ENCODE measurements around the gene CCDC124.
A peak's percentile ranks its signal among the peaks of the same experiment; 100 is the strongest.
"Not testable (repeated sequence)": the region's sequence is repeated elsewhere in the genome, so short reads cannot be mapped to it uniquely, and the experiment has no call there.

CCDC124 gene

GRCh38 chr19:17919122-17919521 is 13.7 kb upstream of the CCDC124 start:
- intact Hi-C loops (cut with micrococcal nuclease); H3K9me3 Mint-ChIP-seq; H3K27ac Mint-ChIP-seq; H3K4me3 Mint-ChIP-seq; H3K36me3 Mint-ChIP-seq (ENCODE audit: low read depth); H3K4me1 Mint-ChIP-seq (ENCODE audit: low read depth): not testable (repeated sequence)
- H3K27me3 Mint-ChIP-seq, result peaks cover 14% of the 10 kb centered on the region

- intact Hi-C loops (cut with micrococcal nuclease), result no loop called here
- no peaks in the 10 kb centered on the region for H3K4me1 Mint-ChIP-seq (ENCODE audit: low read depth)
Observed at GRCh38 chr19:17920527-17920926, 12.3 kb upstream of the CCDC124 start.

GRCh38 chr19:17922138-17922537 is 10.7 kb upstream of the CCDC124 start:
- Mint-ChIP-seq H3K27ac (no peak overlapping the region), H3K4me1 (ENCODE audit: low read depth) (no peaks in the 10 kb centered on the region), H3K27me3 (peaks cover 8% of the 10 kb centered on the region), H3K9me3 (no peaks in the 10 kb centered on the region), H3K36me3 (ENCODE audit: low read depth) (no peaks in the 10 kb centered on the region), H3K4me3 (no peak overlapping the region)
- intact Hi-C loops (cut with micrococcal nuclease), result no loop called here

More at GRCh38 chr19:17920527-17920926, 12.3 kb upstream of the CCDC124 start:
- no peak overlapping the region for H3K27ac Mint-ChIP-seq
- H3K4me3 Mint-ChIP-seq, result no peak overlapping the region
- H3K36me3 Mint-ChIP-seq (ENCODE audit: low read depth), result no peaks in the 10 kb centered on the region
- H3K9me3 Mint-ChIP-seq, result no peaks in the 10 kb centered on the region
- H3K27me3 Mint-ChIP-seq, result peaks cover 14% of the 10 kb centered on the region

- H3K27me3 Mint-ChIP-seq, result peaks cover 4% of the 10 kb centered on the region
- intact Hi-C loops (cut with micrococcal nuclease), result no loop called here
- H3K27ac Mint-ChIP-seq, result no peak overlapping the region
- H3K9me3 Mint-ChIP-seq, result no peaks in the 10 kb centered on the region
- no peaks in the 10 kb centered on the region for H3K4me1 Mint-ChIP-seq (ENCODE audit: low read depth)
- no peak overlapping the region for H3K4me3 Mint-ChIP-seq
- no peaks in the 10 kb centered on the region for H3K36me3 Mint-ChIP-seq (ENCODE audit: low read depth)
Observed at GRCh38 chr19:17926044-17926443, 6.8 kb upstream of the CCDC124 start.

GRCh38 chr19:17929056-17929455 is 3.8 kb upstream of the CCDC124 start:
- Mint-ChIP-seq H3K4me1 (ENCODE audit: low read depth) (peaks cover 21% of the 10 kb centered on the region), H3K36me3 (ENCODE audit: low read depth) (no peaks in the 10 kb centered on the region), H3K4me3 (no peak overlapping the region), H3K27ac (no peak overlapping the region), H3K9me3 (no peaks in the 10 kb centered on the region), H3K27me3 (peaks cover 10% of the 10 kb centered on the region)
- intact Hi-C loops (cut with micrococcal nuclease), result no loop called here

- Mint-ChIP-seq H3K27ac (peak overlapping the region; percentile 89), H3K4me3 (peak overlapping the region; percentile 37), H3K27me3 (peaks cover 8% of the 10 kb centered on the region), H3K36me3 (ENCODE audit: low read depth) (peaks cover 11% of the 10 kb centered on the region), H3K4me1 (ENCODE audit: low read depth) (peaks cover 23% of the 10 kb centered on the region), H3K9me3 (no peaks in the 10 kb centered on the region)
- intact Hi-C loops (cut with micrococcal nuclease), result loop anchor here (1.0 kb wide), 1 partner anchor 72 kb away; the partner anchor contains the start of gene RPL18A
Observed at GRCh38 chr19:17931532-17932191, 1.2 kb upstream of the CCDC124 start.

- intact Hi-C loops (cut with micrococcal nuclease), result no loop called here
Observed at GRCh38 chr19:17933414-17934129, 757 bp downstream of the CCDC124 start.

GRCh38 chr19:17936379-17936778 is 3.6 kb downstream of the CCDC124 start:
- peaks cover 23% of the 10 kb centered on the region for H3K4me1 Mint-ChIP-seq (ENCODE audit: low read depth)
- intact Hi-C loops (cut with micrococcal nuclease), result loop anchor here (5.0 kb wide), 1 partner anchor 121 kb away; no protein-coding TSS in a partner anchor
- no peak overlapping the region for H3K27ac Mint-ChIP-seq
- peaks cover 52% of the 10 kb centered on the region for H3K36me3 Mint-ChIP-seq (ENCODE audit: low read depth)
- no peak overlapping the region for H3K4me3 Mint-ChIP-seq
- no peaks in the 10 kb centered on the region for H3K9me3 Mint-ChIP-seq
- peaks cover 5% of the 10 kb centered on the region for H3K27me3 Mint-ChIP-seq

More at GRCh38 chr19:17933414-17934129, 757 bp downstream of the CCDC124 start:
- Mint-ChIP-seq H3K4me3 (peak overlapping the region; percentile 89), H3K36me3 (ENCODE audit: low read depth) (peaks cover 25% of the 10 kb centered on the region), H3K4me1 (ENCODE audit: low read depth) (peaks cover 23% of the 10 kb centered on the region), H3K27me3 (peaks cover 7% of the 10 kb centered on the region), H3K27ac (peak overlapping the region; percentile 89), H3K9me3 (no peaks in the 10 kb centered on the region)

- H3K4me1 Mint-ChIP-seq (ENCODE audit: low read depth), result peaks cover 15% of the 10 kb centered on the region
- intact Hi-C loops (cut with micrococcal nuclease), result loop anchor here (5.0 kb wide), 1 partner anchor 120 kb away; no protein-coding TSS in a partner anchor
- H3K4me3 Mint-ChIP-seq, result no peak overlapping the region
- no peaks in the 10 kb centered on the region for H3K9me3 Mint-ChIP-seq
- no peaks in the 10 kb centered on the region for H3K27me3 Mint-ChIP-seq
- no peak overlapping the region for H3K27ac Mint-ChIP-seq
- peaks cover 63% of the 10 kb centered on the region for H3K36me3 Mint-ChIP-seq (ENCODE audit: low read depth)
Observed at GRCh38 chr19:17937371-17937900, 4.6 kb downstream of the CCDC124 start.

- no peak overlapping the region for H3K27ac Mint-ChIP-seq
- peaks cover 71% of the 10 kb centered on the region for H3K36me3 Mint-ChIP-seq (ENCODE audit: low read depth)
- no peak overlapping the region for H3K4me3 Mint-ChIP-seq
- H3K9me3 Mint-ChIP-seq, result no peaks in the 10 kb centered on the region
- H3K4me1 Mint-ChIP-seq (ENCODE audit: low read depth), result peaks cover 10% of the 10 kb centered on the region
- intact Hi-C loops (cut with micrococcal nuclease), result loop anchor here (1.0 to 5.0 kb wide), 2 partner anchors 58 to 119 kb away; no protein-coding TSS in a partner anchor
- H3K27me3 Mint-ChIP-seq, result no peaks in the 10 kb centered on the region
Observed at GRCh38 chr19:17938092-17938845, 5.5 kb downstream of the CCDC124 start.

- H3K4me3 Mint-ChIP-seq, result no peak overlapping the region
- H3K36me3 Mint-ChIP-seq (ENCODE audit: low read depth), result peaks cover 73% of the 10 kb centered on the region
- H3K4me1 Mint-ChIP-seq (ENCODE audit: low read depth), result peaks cover 14% of the 10 kb centered on the region
- peaks cover 5% of the 10 kb centered on the region for H3K27me3 Mint-ChIP-seq
- intact Hi-C loops (cut with micrococcal nuclease), result no loop called here
- no peaks in the 10 kb centered on the region for H3K9me3 Mint-ChIP-seq
- no peak overlapping the region for H3K27ac Mint-ChIP-seq
Observed at GRCh38 chr19:17942181-17942580, 9.4 kb downstream of the CCDC124 start.

- Mint-ChIP-seq H3K36me3 (ENCODE audit: low read depth) (peaks cover 67% of the 10 kb centered on the region), H3K4me1 (ENCODE audit: low read depth) (peaks cover 18% of the 10 kb centered on the region), H3K9me3 (no peaks in the 10 kb centered on the region), H3K27me3 (peaks cover 7% of the 10 kb centered on the region), H3K4me3 (no peak overlapping the region), H3K27ac (no peak overlapping the region)
- intact Hi-C loops (cut with micrococcal nuclease), result no loop called here
Observed at GRCh38 chr19:17942582-17943273, 9.9 kb downstream of the CCDC124 start.

Data from dendritic cell treated with granulocyte-macrophage colony-stimulating factor and Interleukin-4, amounts not matched to agents 40 ng/mL and 50 ng/mL, for 4 days (primary cell).